HEK293 (cell line): ENCODE data around the gene ATP1B2.

Source experiments
- GFI1B ChIP-seq: fragments of 450-650 bp; formaldehyde crosslinking; IDR thresholded peaks from 2 replicates; pipeline ENCODE4 v1.5.1; 2016; ENCODE audit warnings: missing biosample characterization, missing genetic modification characterization
- GLIS1 ChIP-seq: fragments of 450-650 bp; formaldehyde crosslinking; IDR thresholded peaks from 2 replicates; pipeline ENCODE4 v1.5.1; 2016; ENCODE audit warnings: missing biosample characterization, missing genetic modification characterization
- IKZF3 ChIP-seq: fragments of 450-650 bp; IDR thresholded peaks from 2 replicates; pipeline ENCODE4 v1.5.0; 2018; ENCODE audit warnings: missing biosample characterization, mild to moderate bottlenecking, missing genetic modification characterization, moderate library complexity
- KLF9 ChIP-seq: fragments of 450-650 bp; formaldehyde crosslinking; IDR thresholded peaks from 2 replicates; pipeline ENCODE4 v1.5.1; 2016; ENCODE audit warnings: missing biosample characterization, missing genetic modification characterization, low read depth
- OVOL3 ChIP-seq: fragments of 450-650 bp; formaldehyde crosslinking; IDR thresholded peaks from 2 replicates; pipeline ENCODE4 v1.5.1; 2016; ENCODE audit warnings: missing biosample characterization, missing genetic modification characterization
- RBAK ChIP-seq: fragments of 450-650 bp; formaldehyde crosslinking; IDR thresholded peaks from 2 replicates; pipeline ENCODE4 v1.5.1; 2016; ENCODE audit warnings: missing biosample characterization, missing genetic modification characterization
- REPIN1 ChIP-seq: fragments of 450-650 bp; formaldehyde crosslinking; IDR thresholded peaks from 2 replicates; pipeline ENCODE4 v1.5.1; 2017; ENCODE audit warnings: missing biosample characterization, missing genetic modification characterization, low read depth
- SP7 ChIP-seq: fragments of 450-650 bp; formaldehyde crosslinking; IDR thresholded peaks from 2 replicates; pipeline ENCODE4 v1.5.1; 2016; ENCODE audit warnings: missing biosample characterization, missing genetic modification characterization
- ZBTB48 ChIP-seq: fragments of 450-650 bp; formaldehyde crosslinking; IDR thresholded peaks from 2 replicates; pipeline ENCODE4 v1.5.1; 2016; ENCODE audit warnings: missing biosample characterization, missing genetic modification characterization
- ZFHX2 ChIP-seq: fragments of 450-650 bp; formaldehyde crosslinking; conservative IDR thresholded peaks from 2 replicates; pipeline ENCODE4 v1.5.1; 2016; ENCODE audit warnings: missing biosample characterization, missing genetic modification characterization
- ZFP3 ChIP-seq: fragments of 450-650 bp; formaldehyde crosslinking; IDR thresholded peaks from 2 replicates; pipeline ENCODE4 v1.5.1; 2016; ENCODE audit warnings: low read depth, missing biosample characterization, missing genetic modification characterization
- ZFP37 ChIP-seq: fragments of 450-650 bp; formaldehyde crosslinking; IDR thresholded peaks from 2 replicates; pipeline ENCODE4 v1.5.1; 2016; ENCODE audit warnings: missing biosample characterization, missing genetic modification characterization
- ZNF140 ChIP-seq: fragments of 450-650 bp; formaldehyde crosslinking; IDR thresholded peaks from 2 replicates; pipeline ENCODE4 v1.5.1; 2016; ENCODE audit warnings: missing biosample characterization, missing genetic modification characterization
- ZNF16 ChIP-seq: fragments of 450-650 bp; formaldehyde crosslinking; IDR thresholded peaks from 2 replicates; pipeline ENCODE4 v1.5.1; 2016; ENCODE audit warnings: low read depth, missing biosample characterization, missing genetic modification characterization
- ZNF174 ChIP-seq: fragments of 450-650 bp; formaldehyde crosslinking; IDR thresholded peaks from 2 replicates; pipeline ENCODE4 v1.5.0; 2017; ENCODE audit warnings: missing biosample characterization, mild to moderate bottlenecking, missing genetic modification characterization
- ZNF341 ChIP-seq: fragments of 450-650 bp; formaldehyde crosslinking; IDR thresholded peaks from 2 replicates; pipeline ENCODE4; 2016; ENCODE audit warnings: low read depth, missing biosample characterization, missing genetic modification characterization
- ZNF354C ChIP-seq: fragments of 450-650 bp; formaldehyde crosslinking; IDR thresholded peaks from 2 replicates; pipeline ENCODE4 v1.5.1; 2016; ENCODE audit warnings: missing biosample characterization, missing genetic modification characterization, low read depth, borderline replicate concordance
- ZNF394 ChIP-seq: fragments of 450-650 bp; formaldehyde crosslinking; IDR thresholded peaks from 2 replicates; pipeline ENCODE4 v1.5.1; 2016; ENCODE audit warnings: missing biosample characterization, missing genetic modification characterization, mild to moderate bottlenecking, moderate library complexity, borderline replicate concordance
- ZNF423 ChIP-seq: fragments of 450-650 bp; formaldehyde crosslinking; IDR thresholded peaks from 2 replicates; pipeline ENCODE4 v1.5.1; 2016; ENCODE audit warnings: missing biosample characterization, missing genetic modification characterization
- ZNF426 ChIP-seq: fragments of 450-650 bp; formaldehyde crosslinking; IDR thresholded peaks from 2 replicates; pipeline ENCODE4 v1.5.1; 2017; ENCODE audit warnings: missing biosample characterization, missing genetic modification characterization, mild to moderate bottlenecking, inconsistent platforms, moderate library complexity
- ZNF433 ChIP-seq: fragments of 450-650 bp; formaldehyde crosslinking; IDR thresholded peaks from 2 replicates; pipeline ENCODE4 v1.5.1; 2016; ENCODE audit warnings: missing biosample characterization, missing genetic modification characterization, low read depth
- ZNF514 ChIP-seq: fragments of 450-650 bp; formaldehyde crosslinking; IDR thresholded peaks from 2 replicates; pipeline ENCODE4 v1.5.1; 2016; ENCODE audit warnings: missing biosample characterization, missing genetic modification characterization
- ZNF548 ChIP-seq: fragments of 450-650 bp; formaldehyde crosslinking; IDR thresholded peaks from 2 replicates; pipeline ENCODE4 v1.5.1; 2016; ENCODE audit warnings: missing biosample characterization, missing genetic modification characterization
- ZNF558 ChIP-seq: fragments of 450-650 bp; formaldehyde crosslinking; IDR thresholded peaks from 2 replicates; pipeline ENCODE4 v1.5.1; 2016; ENCODE audit warnings: missing biosample characterization, missing genetic modification characterization
- ZNF560 ChIP-seq: fragments of 450-650 bp; formaldehyde crosslinking; IDR thresholded peaks from 2 replicates; pipeline ENCODE4 v1.5.1; 2017; ENCODE audit warnings: missing biosample characterization, missing genetic modification characterization, borderline replicate concordance
- ZNF561 ChIP-seq: fragments of 450-650 bp; IDR thresholded peaks from 2 replicates; pipeline ENCODE4 v1.5.1; 2018; ENCODE audit warnings: missing biosample characterization, missing genetic modification characterization, borderline replicate concordance
- ZNF596 ChIP-seq: fragments of 450-650 bp; IDR thresholded peaks from 2 replicates; pipeline ENCODE4 v1.5.0; 2018; ENCODE audit warnings: missing biosample characterization, mild to moderate bottlenecking, missing genetic modification characterization, moderate library complexity
- ZNF610 ChIP-seq: fragments of 450-650 bp; formaldehyde crosslinking; IDR thresholded peaks from 2 replicates; pipeline ENCODE4 v1.5.1; 2016; ENCODE audit warnings: missing biosample characterization, missing genetic modification characterization, borderline replicate concordance
- ZNF624 ChIP-seq: fragments of 450-650 bp; formaldehyde crosslinking; IDR thresholded peaks from 2 replicates; pipeline ENCODE4 v1.5.1; 2017; ENCODE audit warnings: missing biosample characterization, missing genetic modification characterization
- ZNF664 ChIP-seq: fragments of 450-650 bp; formaldehyde crosslinking; IDR thresholded peaks from 2 replicates; pipeline ENCODE4 v1.5.1; 2016; ENCODE audit warnings: missing biosample characterization, missing genetic modification characterization
- ZNF701 ChIP-seq: fragments of 450-650 bp; formaldehyde crosslinking; IDR thresholded peaks from 2 replicates; pipeline ENCODE4 v1.5.1; 2016; ENCODE audit warnings: missing biosample characterization, missing genetic modification characterization
- ZNF704 ChIP-seq: fragments of 450-650 bp; formaldehyde crosslinking; IDR thresholded peaks from 2 replicates; pipeline ENCODE4 v1.5.1; 2016; ENCODE audit warnings: missing biosample characterization, missing genetic modification characterization
- ZXDB ChIP-seq: fragments of 450-650 bp; formaldehyde crosslinking; IDR thresholded peaks from 2 replicates; pipeline ENCODE4 v1.5.1; 2016; ENCODE audit warnings: missing biosample characterization, missing genetic modification characterization
- TF ChIP-seq, protein P1 (sequence below): fragments of 450-650 bp; formaldehyde crosslinking; IDR thresholded peaks from 2 replicates; pipeline ENCODE4 v1.5.1; 2016; ENCODE audit warnings: missing biosample characterization, missing genetic modification characterization
- TF ChIP-seq, protein P2 (sequence below): fragments of 450-650 bp; IDR thresholded peaks from 2 replicates; pipeline ENCODE4 v1.5.1; 2018; ENCODE audit warnings: missing biosample characterization, mild to moderate bottlenecking, missing genetic modification characterization
- TF ChIP-seq, protein P3 (sequence below): fragments of 450-650 bp; formaldehyde crosslinking; IDR thresholded peaks from 2 replicates; pipeline ENCODE4 v1.5.1; 2017; ENCODE audit warnings: missing biosample characterization, mild to moderate bottlenecking, missing genetic modification characterization, moderate library complexity

Gene ATP1B2

GRCh38 chr17:7704601-7705268, 54.0 kb downstream of the ATP1B2 start, which contains the start of gene EFNB3 (continued):
- TF ChIP-seq ZXDB (tag by site-specific recombination) (no peak; the same call in 1 of the 2 replicates), ZNF174 (tag by site-specific recombination) (no peak), ZFP3 (tag by site-specific recombination) (no peak), ZNF610 (tag by site-specific recombination) (0 out of 2 replicates have a peak, but pooled peaks have one; percentile 18), ZNF560 (no peak), ZBTB48 (tag by site-specific recombination) (peak; percentile 79), RBAK (tag by site-specific recombination) (no peak), ZNF704 (no peak), GLIS1 (tag by site-specific recombination) (peak; percentile 61; the same call in 1 of the 2 replicates), ZFP37 (tag by site-specific recombination) (no peak; the same call in 1 of the 2 replicates), ZNF624 (no peak), ZNF514 (tag by site-specific recombination) (no peak), ZNF426 (tag by site-specific recombination) (no peak), ZNF548 (no peak), ZNF354C (tag by site-specific recombination) (no peak), ZNF16 (tag by site-specific recombination) (no peak), ZFHX2 (tag by site-specific recombination) (peak; percentile 92), ZNF558 (tag by site-specific recombination) (no peak), ZNF140 (tag by site-specific recombination) (no peak), ZNF394 (tag by site-specific recombination) (no peak), REPIN1 (tag by site-specific recombination) (0 out of 2 replicates have a peak, but pooled peaks have one; percentile 18), ZNF561 (tag by site-specific recombination) (peak; percentile 88; the same call in 1 of the 2 replicates), OVOL3 (tag by site-specific recombination) (no peak), GFI1B (tag by site-specific recombination) (no peak), ZNF664 (tag by site-specific recombination) (no peak), KLF9 (tag by site-specific recombination) (peak; percentile 99), ZNF423 (tag by site-specific recombination) (no peak), SP7 (tag by site-specific recombination) (peak; percentile 65), ZNF433 (tag by site-specific recombination) (no peak), IKZF3 (tag by site-specific recombination) (peak; percentile 44), ZNF701 (no peak), ZNF596 (tag by site-specific recombination) (peak; percentile 42; the same call in 1 of the 2 replicates), ZNF341 (peak; percentile 43; the same call in 1 of the 2 replicates)
- TF ChIP-seq, protein P1, sequence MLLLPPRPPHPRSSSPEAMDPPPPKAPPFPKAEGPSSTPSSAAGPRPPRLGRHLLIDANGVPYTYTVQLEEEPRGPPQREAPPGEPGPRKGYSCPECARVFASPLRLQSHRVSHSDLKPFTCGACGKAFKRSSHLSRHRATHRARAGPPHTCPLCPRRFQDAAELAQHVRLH (tag by site-specific recombination) = no peak
- TF ChIP-seq, protein P2, sequence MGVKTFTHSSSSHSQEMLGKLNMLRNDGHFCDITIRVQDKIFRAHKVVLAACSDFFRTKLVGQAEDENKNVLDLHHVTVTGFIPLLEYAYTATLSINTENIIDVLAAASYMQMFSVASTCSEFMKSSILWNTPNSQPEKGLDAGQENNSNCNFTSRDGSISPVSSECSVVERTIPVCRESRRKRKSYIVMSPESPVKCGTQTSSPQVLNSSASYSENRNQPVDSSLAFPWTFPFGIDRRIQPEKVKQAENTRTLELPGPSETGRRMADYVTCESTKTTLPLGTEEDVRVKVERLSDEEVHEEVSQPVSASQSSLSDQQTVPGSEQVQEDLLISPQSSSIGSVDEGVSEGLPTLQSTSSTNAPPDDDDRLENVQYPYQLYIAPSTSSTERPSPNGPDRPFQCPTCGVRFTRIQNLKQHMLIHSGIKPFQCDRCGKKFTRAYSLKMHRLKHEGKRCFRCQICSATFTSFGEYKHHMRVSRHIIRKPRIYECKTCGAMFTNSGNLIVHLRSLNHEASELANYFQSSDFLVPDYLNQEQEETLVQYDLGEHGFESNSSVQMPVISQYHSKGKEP (tag by site-specific recombination) = peak; percentile 42
- TF ChIP-seq, protein P3, sequence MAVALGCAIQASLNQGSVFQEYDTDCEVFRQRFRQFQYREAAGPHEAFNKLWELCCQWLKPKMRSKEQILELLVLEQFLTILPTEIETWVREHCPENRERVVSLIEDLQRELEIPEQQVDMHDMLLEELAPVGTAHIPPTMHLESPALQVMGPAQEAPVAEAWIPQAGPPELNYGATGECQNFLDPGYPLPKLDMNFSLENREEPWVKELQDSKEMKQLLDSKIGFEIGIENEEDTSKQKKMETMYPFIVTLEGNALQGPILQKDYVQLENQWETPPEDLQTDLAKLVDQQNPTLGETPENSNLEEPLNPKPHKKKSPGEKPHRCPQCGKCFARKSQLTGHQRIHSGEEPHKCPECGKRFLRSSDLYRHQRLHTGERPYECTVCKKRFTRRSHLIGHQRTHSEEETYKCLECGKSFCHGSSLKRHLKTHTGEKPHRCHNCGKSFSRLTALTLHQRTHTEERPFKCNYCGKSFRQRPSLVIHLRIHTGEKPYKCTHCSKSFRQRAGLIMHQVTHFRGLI (tag by site-specific recombination) = no peak
